Measurements from ENCODE around the gene PXYLP1.

Gene PXYLP1

DNA sequence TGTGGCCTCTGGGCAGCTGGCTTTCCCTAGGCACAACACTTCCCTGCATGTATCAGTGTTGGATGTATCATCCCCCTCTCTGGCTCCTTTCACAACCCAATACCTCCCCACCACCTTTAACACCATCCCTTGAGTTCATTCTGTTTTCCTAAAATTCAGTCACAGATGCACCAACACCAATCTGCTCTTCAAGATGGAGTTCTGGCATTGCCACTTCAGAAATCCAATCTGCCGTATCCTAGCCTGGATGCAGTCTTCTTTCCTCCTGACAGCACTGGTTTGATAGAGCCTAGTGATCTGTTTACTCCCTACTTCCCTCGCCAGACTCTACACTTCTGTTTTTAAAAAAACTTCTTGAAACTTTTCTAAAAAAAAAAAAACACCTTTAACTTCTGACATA lies 21.7 kb downstream of the PXYLP1 start:
- DNase-seq, result no peak

- no peak for DNase-seq
Measured at GRCh38 chr3:141253811-141254210, 22.2 kb downstream of the PXYLP1 start.

DNA sequence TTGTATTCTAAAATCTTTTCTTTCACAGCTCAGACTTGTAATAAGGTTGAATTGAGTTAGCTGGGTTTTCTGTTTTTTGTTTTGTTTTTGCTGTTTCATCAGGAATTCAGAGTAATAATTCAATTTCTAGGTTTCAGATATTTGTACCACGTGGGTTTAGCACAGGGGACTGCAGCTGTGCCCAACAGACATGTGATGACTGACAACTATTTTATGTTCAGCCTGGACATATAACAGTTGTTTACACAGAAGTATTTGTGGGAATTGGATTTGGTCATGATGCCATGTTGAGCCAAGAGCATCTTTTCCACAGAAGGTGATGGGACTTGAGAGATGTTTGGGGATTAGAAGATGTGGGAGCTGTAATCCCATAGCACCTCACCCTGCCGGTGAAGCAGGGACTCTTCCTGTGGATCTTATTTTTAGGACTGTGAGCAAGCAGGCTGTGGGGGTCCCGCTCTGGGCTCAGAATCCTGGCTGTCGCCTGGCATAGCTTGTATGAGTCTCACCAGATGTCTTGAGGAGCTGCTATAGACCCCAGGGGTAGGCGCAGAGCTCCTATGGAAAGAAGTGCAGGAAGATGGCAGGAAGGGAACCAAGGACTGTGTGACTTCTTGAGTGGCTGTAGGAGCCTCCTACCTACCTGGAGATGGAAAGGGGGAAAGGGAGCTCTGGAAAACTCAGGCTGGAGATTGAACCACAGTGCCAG lies 23.7 kb downstream of the PXYLP1 start:
- DNase-seq, result no peak

DNA sequence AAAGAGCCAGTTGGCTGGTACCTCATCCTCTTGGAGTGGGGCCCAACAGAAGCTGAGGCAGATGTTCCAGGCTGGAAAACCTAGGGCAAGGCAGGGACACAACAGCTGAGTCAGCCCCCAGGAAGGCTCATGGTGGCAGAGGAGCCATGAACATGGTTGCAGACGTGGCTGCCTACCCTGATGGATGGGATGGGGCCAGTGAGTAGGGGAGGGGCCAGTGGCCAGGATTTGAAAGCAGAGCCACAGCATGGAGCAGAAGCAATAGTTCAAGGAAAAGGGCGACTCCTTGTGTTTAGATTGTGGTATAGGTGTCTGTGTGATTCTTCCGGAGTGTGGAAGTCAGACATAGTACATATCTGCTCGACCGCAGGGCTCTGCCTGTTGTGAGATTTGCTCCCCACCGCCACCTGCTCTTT lies 24.2 kb downstream of the PXYLP1 start:
- peak; percentile 44 for DNase-seq

GRCh38 chr3:141256820-141257219 lies 25.2 kb downstream of the PXYLP1 start:
- DNase-seq, result no peak

- DNase-seq, result no peak
Measured at GRCh38 chr3:141257961-141258360, 26.3 kb downstream of the PXYLP1 start.

- DNase-seq, result no peak
Measured at GRCh38 chr3:141258973-141259372, 27.3 kb downstream of the PXYLP1 start.

DNA sequence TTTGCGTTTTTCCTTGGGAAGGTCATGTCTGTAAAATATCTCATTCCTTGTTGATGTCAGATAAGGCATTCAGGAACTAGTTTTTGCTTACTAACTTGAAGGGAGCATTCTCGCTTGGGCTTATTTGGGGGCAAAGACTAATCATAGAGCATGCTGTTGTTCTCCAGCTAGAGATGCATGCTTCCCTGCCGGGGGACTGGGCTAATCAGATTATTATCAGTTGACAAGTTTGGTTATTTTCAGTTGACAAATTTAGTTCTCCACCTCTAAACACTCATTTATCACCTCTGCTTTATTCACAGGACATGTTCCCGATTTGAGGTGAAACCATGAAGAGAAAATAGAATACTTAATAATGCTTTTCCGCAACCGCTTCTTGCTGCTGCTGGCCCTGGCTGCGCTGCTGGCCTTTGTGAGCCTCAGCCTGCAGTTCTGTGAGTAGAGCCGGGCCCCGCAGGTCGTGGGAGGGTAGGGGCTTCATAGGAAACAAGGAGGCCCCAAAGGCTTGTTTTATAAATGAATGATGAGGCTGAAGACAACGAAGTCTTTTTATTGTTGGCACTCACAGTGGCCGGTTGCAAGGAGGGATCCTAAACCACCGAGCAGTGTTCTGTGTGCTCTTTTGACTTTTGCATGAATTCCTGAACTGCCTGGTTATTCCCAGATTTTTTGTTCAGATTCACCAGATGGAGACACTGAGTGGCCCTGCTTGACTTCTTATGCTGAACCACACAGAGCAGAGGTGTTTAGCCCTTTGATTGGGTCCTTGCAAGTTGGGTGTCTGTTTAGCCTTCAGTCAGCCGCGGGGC lies 28.4 kb downstream of the PXYLP1 start:
- no peak for DNase-seq

DNA sequence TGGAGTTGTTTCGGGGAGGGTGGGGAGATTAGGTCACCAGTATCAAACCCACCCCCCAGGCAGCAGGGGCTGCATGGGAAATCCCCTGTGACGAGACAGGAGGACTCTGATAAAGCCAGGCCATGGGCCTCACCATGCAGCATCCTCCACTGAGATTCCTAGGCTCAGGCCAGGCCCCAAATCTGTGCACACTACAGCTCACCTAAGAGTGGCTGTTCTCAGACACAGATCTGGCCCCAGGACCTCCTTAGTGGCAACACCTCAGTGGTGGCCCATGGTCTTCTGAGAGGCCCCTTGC lies 29.0 kb downstream of the PXYLP1 start:
- DNase-seq, result no peak

- DNase-seq, result no peak
Measured at GRCh38 chr3:141261472-141262307, 30.1 kb downstream of the PXYLP1 start.

DNA sequence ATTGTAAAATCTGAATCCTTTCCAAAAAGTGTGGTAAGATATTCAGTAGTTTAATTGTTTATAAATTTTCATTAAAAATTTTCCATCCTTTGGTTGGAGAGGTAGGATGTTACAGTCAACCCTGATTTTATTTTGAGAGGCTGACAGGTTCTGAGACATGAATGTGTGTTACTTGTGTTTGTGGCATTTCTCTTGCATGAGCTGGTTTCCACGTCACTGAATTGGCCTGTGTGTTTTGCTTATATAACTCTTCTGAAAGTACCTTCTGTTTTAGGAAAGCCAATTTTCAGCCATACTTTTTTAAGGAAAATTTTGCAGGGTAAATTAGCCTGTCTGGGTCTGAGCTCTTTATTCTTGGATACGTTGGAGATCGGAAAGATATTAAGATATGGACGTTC lies 30.7 kb downstream of the PXYLP1 start:
- DNase-seq, result peak; percentile 77

DNA sequence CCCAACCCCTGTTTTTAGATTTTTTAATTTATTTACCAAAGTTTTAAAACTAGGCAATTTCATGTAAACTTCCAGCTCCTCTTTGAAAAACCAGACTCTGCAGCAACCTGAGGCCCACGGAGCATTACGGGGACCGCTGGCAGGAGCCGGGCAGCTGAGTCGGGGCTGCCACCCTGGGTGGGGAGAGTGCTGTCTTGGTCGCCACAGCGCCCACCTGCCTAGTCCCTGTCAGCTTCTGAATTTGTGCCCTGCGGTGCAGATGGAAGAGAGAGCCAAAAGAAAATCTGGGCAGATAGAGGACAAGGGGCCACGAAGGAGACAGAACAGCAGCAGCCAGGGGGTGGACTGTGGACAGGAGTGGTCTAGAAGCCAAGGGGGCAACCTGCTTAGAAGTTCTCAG lies 34.6 kb downstream of the PXYLP1 start:
- no peak for DNase-seq

DNA sequence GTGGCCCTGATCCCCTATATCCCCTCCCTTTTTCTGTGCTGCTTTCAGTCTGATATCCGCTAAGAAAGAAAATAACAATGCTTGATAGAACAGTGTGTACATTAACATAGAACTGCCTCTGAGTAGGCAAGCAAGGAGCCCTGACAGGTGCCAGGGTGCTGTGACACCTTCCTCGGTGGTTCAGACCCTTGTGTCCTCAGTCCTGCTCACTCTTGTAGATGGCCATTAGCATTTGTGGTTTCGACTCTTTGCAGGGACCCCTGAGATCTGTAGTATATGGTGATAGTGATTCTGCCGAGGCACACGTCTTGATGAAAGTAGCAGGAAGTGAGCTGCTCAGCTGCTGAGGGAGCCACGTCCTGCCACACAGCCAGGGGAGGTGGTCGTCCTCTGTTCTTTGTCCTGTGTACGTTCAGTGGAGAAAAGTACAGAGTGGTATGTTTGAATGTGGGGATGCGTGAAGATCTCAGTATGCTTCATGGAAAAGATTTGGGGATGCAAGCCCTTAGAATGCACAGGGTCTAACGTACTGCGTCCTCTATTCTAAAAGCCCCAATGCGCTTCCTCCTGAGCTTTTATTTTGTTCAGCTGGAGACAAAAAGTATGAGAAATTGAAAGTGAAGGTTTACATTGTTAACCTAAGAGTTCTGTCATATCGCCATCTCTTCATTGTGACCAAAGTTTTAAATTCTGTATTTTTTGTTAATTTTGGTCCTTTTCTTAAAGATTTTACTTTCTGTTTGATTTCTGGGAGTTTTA lies 35.4 kb downstream of the PXYLP1 start:
- no peak for DNase-seq

GRCh38 chr3:141267629-141268028 lies 36.0 kb downstream of the PXYLP1 start:
- no peak for DNase-seq

DNA sequence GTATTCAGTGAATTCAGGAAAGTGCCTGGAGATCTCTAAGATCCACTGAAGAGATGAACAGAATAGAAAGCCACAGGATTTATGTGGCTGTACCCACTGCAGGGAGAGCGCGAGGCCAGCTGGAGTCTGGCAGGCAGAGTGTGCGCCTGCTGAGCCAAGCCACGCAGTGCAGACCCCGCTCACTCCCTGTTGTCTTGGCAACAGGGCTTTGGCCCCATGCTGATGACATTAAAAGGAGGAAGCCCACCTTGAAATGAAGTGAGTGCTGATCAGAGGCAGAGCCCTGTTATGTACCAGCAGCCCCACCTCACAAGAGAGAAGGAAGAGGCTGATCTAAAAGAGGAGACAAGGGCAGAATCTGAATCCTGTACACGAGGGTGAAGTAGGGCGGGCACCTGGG lies 36.7 kb downstream of the PXYLP1 start:
- DNase-seq, result no peak

DNA sequence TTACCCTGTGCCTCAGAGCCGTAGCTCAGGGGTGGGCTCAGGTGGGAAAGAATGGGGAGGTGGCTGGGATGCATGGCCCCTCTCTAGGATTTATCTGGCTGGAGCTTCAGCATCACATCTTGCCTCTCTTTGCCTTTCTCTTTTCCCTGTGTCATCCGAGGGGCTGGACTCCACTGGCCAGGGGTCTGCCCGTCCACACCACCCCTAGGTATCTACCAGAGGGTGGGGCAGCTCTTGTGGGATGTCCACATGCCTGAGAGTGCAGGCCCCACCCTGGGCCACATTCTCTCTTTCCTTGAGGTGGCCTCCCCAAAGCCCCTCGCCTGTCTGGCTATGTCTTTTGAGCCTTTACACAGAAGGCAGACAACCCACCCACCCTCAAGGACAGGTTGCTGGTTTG lies 37.2 kb downstream of the PXYLP1 start:
- no peak for DNase-seq

GRCh38 chr3:141269961-141270360 lies 38.3 kb downstream of the PXYLP1 start:
- no peak for DNase-seq

DNA sequence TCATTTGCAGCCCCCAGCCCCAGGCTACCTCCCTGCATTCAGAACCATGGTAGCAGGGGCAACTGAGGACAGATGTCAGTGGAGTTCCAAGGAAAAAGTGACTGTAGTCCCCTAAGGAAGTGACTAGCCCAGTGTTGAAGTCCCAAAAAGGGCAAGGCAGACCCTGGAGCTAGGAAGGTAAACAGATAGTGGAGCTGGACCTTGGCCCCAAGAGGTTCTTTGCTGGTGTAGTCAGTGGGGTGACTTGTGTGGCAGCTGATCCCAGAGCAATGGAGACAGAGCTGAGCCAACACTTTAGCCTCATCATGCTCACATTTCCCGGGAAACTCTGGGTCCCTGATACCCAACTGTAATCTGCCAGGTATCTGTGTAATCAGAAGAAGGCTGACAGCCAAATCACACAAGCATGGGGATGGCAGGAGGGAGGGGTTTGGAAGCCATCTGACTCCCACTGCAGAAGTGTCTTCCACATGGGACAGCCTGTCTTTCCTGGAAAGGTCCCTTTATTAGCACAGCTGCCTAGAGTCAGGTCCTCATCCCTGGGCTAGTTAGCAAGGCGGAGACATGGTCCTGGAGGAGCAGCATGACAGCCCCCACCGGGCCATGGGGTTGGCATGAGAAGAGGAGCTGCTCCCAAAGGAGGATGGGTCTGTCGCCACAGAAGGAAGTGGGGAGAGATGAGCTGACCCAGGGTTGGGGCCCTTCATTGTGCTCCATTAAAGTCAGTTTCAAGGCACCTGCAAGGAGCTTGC lies 39.8 kb downstream of the PXYLP1 start:
- no peak for DNase-seq

GRCh38 chr3:141272906-141273662 lies 41.5 kb downstream of the PXYLP1 start:
- no peak for DNase-seq

GRCh38 chr3:141273700-141274410 lies 42.2 kb downstream of the PXYLP1 start:
- DNase-seq, result no peak
